IPS-20b (cell line): ENCODE data around the gene TLK2.
"Not testable (repeated sequence)": the region's sequence is repeated elsewhere in the genome, so short reads cannot be mapped to it uniquely, and the experiment has no call there.

Source experiments
- H3K27ac ChIP-seq: one replicate; pipeline ENCODE4 v1.5.1; 2013; ENCODE audit warnings: low read length
- H3K27me3 ChIP-seq: 2 replicates; pipeline ENCODE4 v1.6.1; 2013; ENCODE audit warnings: mild to moderate bottlenecking, low read length, inconsistent platforms; ENCODE audit not compliant: insufficient read depth
- H3K36me3 ChIP-seq: 2 replicates; pipeline ENCODE4 v1.6.1; 2013; ENCODE audit warnings: low read depth, mild to moderate bottlenecking, inconsistent platforms, low read length, moderate library complexity; ENCODE audit not compliant: insufficient read depth
- H3K4me1 ChIP-seq: 2 replicates; pipeline ENCODE4 v1.6.1; 2013; ENCODE audit warnings: mild to moderate bottlenecking, control low read depth, inconsistent platforms, low read length, moderate library complexity; ENCODE audit not compliant: insufficient read depth
- H3K4me3 ChIP-seq: 2 replicates; pipeline ENCODE4 v1.5.1; 2013; ENCODE audit warnings: mild to moderate bottlenecking, low read length, inconsistent platforms
- H3K9ac ChIP-seq: 2 replicates; pipeline ENCODE4 v1.6.1; 2013; ENCODE audit warnings: low read depth, mild to moderate bottlenecking, inconsistent platforms, low read length, moderate library complexity
- H3K9me3 ChIP-seq: 2 replicates; pipeline ENCODE4 v1.6.1; 2013; ENCODE audit warnings: mild to moderate bottlenecking, low read depth, low read length, inconsistent platforms; ENCODE audit not compliant: insufficient read depth

TLK2 gene

DNA sequence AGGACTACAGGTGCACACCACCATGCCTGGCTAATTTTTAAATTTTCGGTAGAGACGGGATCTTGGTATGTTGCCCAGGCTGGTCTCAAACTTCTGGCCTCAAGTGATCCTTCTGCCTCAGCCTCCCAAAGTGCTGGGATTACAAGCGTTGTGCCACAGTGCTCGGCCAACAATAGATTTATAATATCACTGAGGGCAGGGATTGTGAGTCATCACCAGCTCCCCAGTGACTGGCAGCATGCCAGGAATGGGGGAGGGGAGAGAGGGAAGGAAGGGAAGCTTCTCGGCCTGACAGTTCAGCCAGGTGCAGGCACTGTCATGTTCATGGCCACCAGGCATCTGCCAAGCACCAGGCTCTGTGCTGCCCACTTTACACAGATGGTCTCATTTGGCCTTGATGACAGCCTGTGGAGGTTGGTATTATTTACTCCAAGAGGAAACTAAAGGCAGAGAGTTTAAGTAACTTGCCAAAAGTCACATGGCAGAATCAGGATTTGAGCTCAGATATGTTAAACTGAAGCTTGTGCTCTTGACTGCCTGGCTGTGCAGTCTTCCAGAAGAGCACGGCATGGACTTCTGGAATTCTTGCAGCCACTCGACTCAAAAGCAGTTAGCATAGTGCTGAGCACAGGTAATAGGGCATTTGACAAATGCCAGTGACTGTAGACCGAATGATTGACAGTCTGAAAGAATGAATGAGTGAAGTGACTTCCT, 7.8 kb upstream of the TLK2 start:
- not testable (repeated sequence) for H3K36me3 ChIP-seq, H3K4me3 ChIP-seq, H3K27ac ChIP-seq, H3K4me1 ChIP-seq, H3K9ac ChIP-seq, H3K9me3 ChIP-seq, H3K27me3 ChIP-seq

DNA sequence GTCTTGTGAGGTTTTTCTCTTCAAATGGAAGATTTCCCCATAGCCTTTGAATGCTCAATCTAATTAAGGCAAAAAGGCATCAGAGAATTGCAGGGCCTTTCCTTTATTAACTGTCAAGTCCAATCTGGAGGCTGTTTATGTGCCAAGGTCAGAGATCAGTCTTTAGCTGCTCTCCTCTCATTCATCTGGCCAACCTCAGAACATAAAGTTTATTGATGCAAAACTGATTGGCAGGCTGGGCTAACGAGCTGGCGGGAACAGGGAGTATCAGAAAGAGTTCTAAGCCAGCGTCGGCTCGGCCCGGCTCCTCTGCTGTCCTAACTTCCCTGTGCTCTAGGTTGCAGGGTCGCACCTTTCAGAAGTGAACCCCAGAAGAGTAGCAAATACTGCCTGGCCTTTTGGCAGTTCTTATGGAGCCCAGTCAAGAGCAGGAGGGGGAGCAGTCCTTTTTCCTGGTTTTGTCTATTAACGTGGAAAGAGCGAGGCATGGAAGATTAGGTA, 7.2 kb upstream of the TLK2 start:
- H3K4me3 ChIP-seq, H3K27me3 ChIP-seq, H3K27ac ChIP-seq, H3K9me3 ChIP-seq, H3K4me1 ChIP-seq, H3K9ac ChIP-seq, H3K36me3 ChIP-seq: not testable (repeated sequence)

DNA sequence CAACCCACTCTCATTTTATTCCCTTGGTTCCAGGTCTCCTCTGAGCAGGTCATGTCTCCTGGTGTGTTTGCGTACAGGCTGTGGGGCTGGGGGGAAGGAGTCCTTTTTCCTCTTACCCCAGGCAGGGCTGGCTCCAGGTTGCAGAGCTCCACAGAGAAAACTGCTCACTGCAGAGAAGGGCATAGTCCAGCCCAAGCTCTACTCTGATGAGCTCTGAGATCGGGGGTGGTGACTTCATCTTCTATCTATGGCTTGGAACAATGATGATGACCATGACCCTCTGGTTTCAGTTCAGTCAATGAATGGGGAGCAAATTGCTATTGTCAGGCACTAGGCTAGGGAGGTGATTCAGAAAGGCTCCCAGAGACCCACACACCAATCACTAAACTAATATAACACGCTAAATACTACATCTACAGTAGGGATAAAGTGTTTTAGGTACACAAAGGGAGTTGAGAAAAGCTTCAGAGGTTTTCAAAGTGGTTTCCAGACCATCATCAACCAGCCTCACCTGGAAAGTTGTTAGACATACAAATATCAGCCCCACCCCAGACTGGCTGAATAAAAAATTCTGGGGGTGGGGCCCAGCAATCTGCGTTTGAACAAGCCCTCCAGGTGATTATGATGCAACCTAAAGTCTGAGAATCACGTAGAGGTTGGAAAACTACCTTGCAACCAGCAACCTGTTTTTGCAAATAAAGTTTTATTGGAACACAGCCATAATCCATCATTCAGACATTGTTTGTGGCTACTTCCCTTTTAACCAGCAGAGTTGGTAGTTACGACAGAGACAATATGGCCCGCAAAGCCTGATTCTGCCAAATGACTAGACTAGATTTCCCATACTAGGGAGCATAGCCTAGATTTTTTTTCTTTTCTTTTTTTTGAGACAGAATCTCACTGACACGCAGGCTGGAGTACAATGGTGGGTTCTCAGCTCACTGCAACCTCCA, 5.3 kb upstream of the TLK2 start:
- H3K36me3 ChIP-seq, H3K4me1 ChIP-seq, H3K9me3 ChIP-seq, H3K9ac ChIP-seq, H3K27me3 ChIP-seq, H3K4me3 ChIP-seq, H3K27ac ChIP-seq: not testable (repeated sequence)

DNA sequence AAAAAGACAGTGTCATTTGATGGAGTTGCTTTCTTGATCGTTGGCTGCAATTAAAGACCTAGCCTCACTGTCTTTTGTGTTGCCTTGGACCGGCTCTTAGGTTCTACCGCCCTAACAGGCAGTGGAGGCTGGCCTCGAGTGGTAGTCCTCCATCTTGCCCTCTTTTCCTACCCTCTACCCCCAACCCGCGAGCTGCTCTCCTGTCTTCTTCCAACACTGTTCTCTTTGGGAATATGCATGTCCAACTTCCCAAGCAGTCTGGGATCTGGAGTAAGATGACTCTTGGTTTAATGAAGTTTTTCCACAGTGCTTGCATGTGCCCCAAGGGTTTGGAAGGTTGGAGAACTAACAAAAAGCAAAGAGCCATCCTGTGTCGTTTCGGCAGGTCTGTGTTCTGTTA, 1.5 kb upstream of the TLK2 start:
- not testable (repeated sequence) for H3K9me3 ChIP-seq, H3K27me3 ChIP-seq, H3K4me1 ChIP-seq, H3K27ac ChIP-seq
- H3K9ac ChIP-seq: peak overlapping the region; percentile 73; the same call in 1 of the 2 replicates
- peak overlapping the region; percentile 71 for H3K4me3 ChIP-seq
- peaks cover 13% of the 10 kb centered on the region; the same call in 1 of the 2 replicates for H3K36me3 ChIP-seq

DNA sequence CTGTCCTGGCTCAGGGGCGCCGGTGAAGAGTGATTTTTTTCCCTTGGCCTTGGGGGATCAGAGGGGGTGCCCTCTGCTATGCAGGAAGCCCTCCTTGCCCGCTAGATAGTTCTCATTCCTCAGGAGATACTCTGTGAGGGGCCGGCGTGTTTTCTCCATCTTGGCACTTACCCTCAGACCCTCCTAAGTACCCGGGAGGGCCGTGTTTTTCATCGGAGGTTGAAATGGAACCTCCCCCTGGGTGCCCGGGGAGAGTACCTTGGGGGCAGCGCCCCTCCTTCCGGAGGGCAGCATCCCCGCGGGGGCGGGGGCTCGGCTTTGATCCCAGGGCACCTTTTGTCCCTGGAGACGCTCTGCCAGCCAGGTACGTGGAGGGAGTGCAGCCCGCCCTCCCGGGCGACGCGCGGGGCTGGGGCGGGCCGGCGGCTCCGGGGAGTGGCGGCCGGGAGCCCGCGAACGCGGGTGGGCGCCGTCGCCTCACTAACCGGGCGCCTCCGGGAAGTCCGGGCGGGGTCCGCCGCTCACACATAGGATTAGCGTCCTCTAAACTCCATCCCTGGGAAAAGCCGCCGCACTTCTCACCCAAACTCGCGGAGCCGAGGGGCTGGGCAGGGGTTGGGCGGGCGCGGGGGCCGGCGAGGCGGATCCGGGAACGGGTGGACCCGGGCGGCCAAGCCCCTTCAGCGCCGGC, 762 bp upstream of the TLK2 start:
- not testable (repeated sequence) for H3K27me3 ChIP-seq, H3K27ac ChIP-seq, H3K4me1 ChIP-seq, H3K9me3 ChIP-seq
- H3K4me3 ChIP-seq: peak overlapping the region; percentile 71
- H3K9ac ChIP-seq: peak overlapping the region; percentile 73; the same call in 1 of the 2 replicates
- H3K36me3 ChIP-seq: peaks cover 19% of the 10 kb centered on the region; the same call in 1 of the 2 replicates

DNA sequence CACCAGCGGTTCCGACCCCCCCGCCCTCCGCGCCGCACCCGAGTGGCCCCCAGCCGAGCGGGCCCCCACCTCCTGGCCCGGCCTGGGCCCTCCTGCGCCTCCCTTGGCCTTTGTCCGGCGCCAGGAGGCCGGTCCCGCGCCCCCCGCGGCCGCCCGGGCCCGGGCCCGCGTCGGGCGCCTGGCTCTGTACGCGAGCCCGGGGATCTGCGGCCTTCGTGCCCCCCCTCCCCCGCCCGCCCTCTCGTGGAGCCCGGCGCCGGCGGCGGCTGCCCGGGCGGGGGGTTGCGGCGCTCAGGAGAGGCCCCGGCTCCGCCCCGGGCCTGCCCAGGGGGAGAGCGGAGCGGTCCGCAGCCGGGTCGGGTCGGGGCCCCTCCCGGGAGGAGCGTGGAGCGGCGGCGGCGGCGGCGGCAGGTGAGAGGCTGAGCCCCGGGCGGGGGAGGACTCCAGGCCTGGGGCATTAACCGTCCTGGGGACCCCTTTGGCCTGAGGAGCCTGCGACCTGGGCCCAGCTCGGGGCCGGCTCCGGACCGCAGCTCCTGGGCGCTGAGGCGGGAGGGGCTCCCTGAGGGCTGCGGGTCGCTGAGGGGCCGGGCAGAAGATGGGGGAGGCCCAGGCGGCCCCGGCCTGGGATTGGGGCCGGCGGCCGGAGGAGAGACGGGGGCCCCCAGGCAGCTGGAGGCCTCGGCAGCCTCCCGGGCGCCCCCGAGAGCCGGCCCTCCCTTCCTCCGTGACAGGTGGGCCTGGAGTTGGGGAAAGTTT, 434 bp downstream of the TLK2 start:
- not testable (repeated sequence) for H3K4me1 ChIP-seq, H3K27ac ChIP-seq, H3K9me3 ChIP-seq, H3K27me3 ChIP-seq
- Histone ChIP-seq H3K9ac (peak overlapping the region; percentile 85; the same call in 1 of the 2 replicates), H3K4me3 (peak overlapping the region; percentile 83; the same call in 1 of the 2 replicates), H3K36me3 (peaks cover 22% of the 10 kb centered on the region; the same call in 1 of the 2 replicates)

DNA sequence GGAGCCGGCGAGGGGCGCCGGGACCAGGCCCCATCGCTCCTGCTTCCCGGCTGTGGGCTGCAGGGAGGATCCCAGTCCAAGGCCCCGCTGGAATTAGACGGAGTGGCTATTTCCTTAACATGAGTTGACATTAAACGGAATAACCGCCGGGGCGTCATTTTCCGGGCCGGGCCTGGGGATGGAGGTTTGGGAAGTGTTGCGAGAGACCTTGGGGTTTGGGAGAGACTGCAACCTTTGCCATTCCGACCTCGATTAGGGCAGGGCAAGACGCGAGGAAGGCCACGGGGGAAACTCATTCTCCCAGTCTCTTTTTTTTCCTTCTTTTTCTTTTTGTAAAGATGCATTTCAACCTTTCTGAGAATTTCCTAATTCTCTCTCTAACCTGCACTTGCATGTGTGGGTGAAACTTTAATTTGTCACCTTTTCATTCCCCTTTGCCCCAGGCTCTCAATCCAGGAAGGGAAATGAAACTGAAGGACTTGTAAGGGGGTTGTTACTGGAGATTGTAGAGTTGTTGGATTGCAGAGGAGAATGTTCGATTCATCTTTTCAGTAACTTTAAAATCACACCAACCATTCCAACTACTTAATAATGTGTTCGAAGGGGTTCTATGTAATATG, 1.1 kb downstream of the TLK2 start:
- H3K27ac ChIP-seq, H3K4me1 ChIP-seq, H3K27me3 ChIP-seq, H3K9me3 ChIP-seq: not testable (repeated sequence)
- H3K9ac ChIP-seq: peak overlapping the region; percentile 85
- peaks cover 22% of the 10 kb centered on the region; the same call in 1 of the 2 replicates for H3K36me3 ChIP-seq
- peak overlapping the region; percentile 83 for H3K4me3 ChIP-seq

DNA sequence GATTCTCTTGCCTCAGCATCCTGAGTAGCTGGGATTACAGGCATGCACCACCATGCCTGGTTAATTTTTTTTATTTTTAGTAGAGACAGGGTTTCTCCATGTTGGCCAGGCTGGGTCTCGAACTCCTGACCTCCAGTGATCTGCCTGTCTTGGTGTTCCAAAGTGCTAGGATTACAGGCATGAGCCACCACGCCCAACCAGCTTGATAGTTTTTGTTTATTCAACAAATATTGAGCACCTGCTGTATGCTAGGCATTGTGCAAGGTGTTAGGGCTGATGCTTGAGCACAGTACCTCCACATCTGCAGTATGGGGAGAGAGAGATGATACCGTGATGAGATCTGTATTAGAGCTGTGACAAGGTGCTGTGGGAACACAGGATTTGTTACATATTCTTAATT, 3.9 kb downstream of the TLK2 start:
- H3K9ac ChIP-seq: not testable (repeated sequence)

DNA sequence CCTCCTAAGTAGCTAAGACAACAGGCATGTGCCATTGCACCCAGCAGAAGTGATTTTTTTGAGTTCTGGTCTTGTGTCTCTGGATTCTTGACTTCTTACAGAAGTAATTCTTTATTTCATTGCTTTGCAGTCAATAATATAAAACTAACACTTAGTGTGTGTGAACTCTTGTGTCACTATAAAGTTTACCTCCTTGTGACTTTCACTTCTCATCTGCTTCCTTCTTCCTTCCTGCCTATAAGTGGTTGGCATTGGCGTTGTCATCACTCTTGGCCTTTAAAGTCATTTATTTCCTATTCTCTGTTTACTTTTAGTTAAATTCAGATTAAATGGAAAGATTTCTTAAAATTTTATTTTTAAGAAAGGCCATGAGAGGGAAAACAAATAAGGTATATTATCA, 12.4 kb downstream of the TLK2 start:
- not testable (repeated sequence) for H3K36me3 ChIP-seq, H3K27me3 ChIP-seq, H3K9me3 ChIP-seq, H3K9ac ChIP-seq, H3K4me1 ChIP-seq, H3K4me3 ChIP-seq, H3K27ac ChIP-seq

More for the DNA sequence above, 3.9 kb downstream of the TLK2 start:
- not testable (repeated sequence) for H3K9me3 ChIP-seq, H3K27me3 ChIP-seq, H3K27ac ChIP-seq, H3K4me3 ChIP-seq, H3K4me1 ChIP-seq
- H3K36me3 ChIP-seq: peaks cover 24% of the 10 kb centered on the region; the same call in 1 of the 2 replicates

DNA sequence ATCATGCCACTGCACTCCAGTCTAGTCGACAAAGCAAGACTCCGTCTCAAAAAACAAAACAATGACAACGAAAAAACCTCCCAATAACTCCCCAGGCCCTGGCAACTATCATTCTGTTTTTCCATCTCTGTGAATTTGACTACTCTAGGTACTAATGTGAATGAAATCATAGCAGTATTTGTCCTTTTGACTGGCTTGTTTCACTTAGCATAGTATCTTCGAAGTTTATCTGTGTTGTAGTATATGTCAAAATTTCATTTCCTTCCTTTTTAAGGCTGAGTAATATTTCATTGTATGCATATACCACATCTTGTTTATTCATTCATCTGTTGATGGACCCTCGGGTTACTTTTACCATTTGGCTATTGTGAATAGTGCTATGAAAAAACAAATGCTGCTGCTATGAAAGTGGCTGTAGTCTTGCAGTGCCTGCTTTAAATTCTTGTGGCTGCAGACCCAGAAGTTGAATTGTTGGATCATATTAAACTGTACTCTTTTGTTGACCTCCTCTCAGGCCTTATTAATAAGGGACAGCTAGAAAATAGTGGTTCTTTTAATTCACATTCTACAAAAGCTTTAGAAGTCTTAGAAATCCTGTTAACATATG, 14.5 kb downstream of the TLK2 start:
- H3K4me1 ChIP-seq, H3K4me3 ChIP-seq, H3K27ac ChIP-seq, H3K9ac ChIP-seq, H3K27me3 ChIP-seq, H3K9me3 ChIP-seq, H3K36me3 ChIP-seq: not testable (repeated sequence)
